Uterus (tissue), 2 donors: Measurements from ENCODE around the gene IGSF5.

Experiments used
- POLR2A ChIP-seq, 2 donors: fragments of 450-650 bp; IDR thresholded peaks; one replicate each; pipeline ENCODE4 v1.6.1; 2016; ENCODE audit warnings: antibody characterized with exemption in 2 of 2, mild to moderate bottlenecking in 1 of 2, moderate library complexity in 1 of 2
- TF ChIP-seq, protein P1 (sequence below), 4 experiments: fragments of 200-600 bp in 2 of 4; fragments of 450-650 bp in 2 of 4; sonication (generic) in 2 of 4; IDR thresholded peaks; one replicate each; pipeline ENCODE4 v1.5.1; 2016 to 2019; ENCODE audit warnings: antibody characterized with exemption in 4 of 4, mild to moderate bottlenecking in 2 of 4, moderate library complexity in 1 of 4

DNA sequence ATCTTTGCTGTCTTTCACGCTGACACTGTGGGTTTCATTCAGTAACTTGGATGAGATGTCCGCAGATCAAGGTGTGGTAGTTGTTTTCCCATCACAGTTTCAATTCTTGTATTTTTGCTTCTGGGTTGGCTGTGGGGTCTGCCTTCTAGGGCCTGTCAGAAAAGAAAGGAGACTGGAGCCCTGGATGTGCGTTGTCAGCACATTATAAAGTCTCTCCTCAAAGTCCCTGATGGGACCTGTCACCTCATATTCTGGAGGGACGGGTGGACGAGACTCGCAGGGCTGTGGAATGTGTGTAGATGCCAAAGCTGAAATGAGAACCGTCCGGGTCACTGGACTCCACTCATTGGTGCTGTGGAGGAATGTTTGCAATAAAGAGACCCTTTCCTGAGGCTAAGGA, 11.3 kb downstream of the IGSF5 start:
- TF ChIP-seq POLR2A (IDR thresholded peaks at IDR 0.05) = no peak
- TF ChIP-seq, protein P1, sequence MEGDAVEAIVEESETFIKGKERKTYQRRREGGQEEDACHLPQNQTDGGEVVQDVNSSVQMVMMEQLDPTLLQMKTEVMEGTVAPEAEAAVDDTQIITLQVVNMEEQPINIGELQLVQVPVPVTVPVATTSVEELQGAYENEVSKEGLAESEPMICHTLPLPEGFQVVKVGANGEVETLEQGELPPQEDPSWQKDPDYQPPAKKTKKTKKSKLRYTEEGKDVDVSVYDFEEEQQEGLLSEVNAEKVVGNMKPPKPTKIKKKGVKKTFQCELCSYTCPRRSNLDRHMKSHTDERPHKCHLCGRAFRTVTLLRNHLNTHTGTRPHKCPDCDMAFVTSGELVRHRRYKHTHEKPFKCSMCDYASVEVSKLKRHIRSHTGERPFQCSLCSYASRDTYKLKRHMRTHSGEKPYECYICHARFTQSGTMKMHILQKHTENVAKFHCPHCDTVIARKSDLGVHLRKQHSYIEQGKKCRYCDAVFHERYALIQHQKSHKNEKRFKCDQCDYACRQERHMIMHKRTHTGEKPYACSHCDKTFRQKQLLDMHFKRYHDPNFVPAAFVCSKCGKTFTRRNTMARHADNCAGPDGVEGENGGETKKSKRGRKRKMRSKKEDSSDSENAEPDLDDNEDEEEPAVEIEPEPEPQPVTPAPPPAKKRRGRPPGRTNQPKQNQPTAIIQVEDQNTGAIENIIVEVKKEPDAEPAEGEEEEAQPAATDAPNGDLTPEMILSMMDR (IDR thresholded peaks at IDR 0.05) = no peak
